Measurements from ENCODE around the gene SHISAL1.

The SHISAL1 gene

DNA sequence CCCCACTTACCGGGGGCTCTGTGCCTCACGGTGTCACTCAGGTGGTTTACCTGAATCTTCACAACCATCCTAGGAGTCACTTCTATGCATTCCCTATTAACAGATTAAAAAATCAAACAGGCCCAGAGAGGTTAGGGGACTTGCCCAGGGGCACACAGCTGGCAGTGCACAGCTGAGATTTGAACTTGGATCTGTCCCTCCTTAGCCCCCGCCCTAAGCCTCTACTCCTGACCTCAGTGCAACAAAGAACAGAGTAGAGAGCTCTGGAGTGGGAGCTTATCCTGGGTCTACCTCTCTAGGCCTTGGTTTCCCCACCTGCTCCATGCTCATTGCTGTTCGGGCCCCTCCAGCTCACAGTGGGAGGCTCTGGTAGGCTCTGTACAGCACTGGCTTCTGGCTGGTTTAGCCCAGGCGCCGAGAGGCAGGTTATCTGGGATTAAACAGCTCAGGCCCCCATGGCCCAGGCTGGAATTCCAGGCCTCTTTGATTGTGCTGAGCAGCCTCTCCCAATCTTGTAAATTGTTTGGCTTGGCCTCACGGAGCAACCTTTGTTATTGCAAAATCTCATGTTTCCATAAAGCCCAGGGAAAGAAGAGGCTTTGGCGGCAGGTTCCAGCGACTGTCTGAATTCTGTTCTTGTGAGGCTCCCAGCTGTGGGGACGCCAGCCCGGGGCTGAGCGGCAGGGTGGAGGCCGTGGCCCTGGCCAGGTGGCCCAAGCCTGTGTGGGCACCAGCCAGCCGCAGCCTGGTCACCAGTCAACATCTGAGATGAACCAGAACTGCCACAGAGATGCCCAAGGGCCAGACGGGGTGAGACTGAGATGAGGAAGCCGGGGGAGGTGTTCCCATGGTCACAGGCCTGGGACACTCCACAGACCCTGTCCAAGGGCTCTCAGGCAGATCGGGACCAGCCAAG, 28.9 kb upstream of the SHISAL1 start:
- no peak for DNase-seq

DNA sequence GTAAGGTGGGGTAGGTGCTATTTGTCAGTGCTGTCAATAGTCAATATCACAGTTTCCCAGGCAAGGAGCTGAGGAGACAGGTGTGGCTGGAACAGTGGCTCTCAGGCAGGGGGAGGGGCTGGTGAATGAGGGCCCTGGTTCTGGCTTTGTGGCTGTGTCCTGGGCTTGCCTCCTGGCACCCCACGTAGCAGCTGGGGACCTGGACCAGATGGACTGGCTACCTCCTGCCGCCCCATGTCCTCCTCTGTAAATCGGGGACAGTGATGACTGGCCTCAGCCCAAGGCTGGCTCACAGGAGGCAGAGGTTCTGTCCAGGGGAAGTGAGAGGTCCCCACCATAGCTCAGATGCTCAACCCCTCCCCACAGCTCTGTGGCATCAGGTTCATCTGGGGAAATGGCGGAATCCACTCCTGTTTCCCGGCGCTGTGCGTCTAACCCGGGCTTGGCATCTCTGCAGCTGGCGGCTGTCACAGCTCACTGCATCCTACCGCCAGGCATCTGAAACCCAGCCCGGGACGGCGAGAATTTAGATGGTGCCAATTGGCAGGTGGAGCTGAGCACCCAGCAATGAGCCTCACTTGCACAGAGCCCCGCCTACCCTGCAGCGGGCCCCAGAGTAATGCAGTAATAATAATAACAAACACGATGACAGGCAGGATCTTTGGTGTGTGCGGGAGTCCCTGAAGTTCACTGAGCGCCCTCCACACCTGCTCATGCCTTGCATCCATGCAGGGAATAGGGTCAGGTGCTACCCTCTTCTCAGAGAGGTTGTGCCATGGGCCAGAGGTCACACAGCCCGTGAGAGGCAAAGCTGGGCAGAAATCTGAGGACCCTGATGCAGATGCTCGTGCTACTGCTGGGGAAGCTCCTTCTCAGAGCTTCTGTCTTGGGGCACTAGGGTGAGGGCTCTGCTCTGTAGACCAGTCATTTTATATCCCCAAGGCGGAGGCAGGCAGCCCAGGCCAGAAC, 27.8 kb upstream of the SHISAL1 start:
- no peak for DNase-seq

DNA sequence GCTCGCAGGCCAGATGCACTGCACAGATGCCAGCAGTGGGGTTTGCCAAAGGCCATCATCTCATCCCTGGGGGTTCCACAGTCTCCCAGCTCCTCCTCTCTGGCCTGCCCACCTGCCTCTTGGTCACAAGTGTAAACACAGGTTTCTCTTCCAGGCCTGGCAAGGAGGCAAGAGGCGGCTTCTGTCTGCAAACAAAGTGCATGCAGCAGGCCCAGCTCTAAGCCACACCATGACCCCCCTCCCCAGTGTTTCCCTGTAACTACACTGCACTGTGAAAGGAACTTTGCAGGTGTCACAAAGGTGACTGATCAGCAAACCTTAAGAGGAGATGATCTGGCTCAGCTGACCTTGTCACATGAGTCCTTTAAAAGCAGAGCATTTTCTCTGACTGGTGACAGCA, 26.2 kb upstream of the SHISAL1 start:
- no peak for DNase-seq

DNA sequence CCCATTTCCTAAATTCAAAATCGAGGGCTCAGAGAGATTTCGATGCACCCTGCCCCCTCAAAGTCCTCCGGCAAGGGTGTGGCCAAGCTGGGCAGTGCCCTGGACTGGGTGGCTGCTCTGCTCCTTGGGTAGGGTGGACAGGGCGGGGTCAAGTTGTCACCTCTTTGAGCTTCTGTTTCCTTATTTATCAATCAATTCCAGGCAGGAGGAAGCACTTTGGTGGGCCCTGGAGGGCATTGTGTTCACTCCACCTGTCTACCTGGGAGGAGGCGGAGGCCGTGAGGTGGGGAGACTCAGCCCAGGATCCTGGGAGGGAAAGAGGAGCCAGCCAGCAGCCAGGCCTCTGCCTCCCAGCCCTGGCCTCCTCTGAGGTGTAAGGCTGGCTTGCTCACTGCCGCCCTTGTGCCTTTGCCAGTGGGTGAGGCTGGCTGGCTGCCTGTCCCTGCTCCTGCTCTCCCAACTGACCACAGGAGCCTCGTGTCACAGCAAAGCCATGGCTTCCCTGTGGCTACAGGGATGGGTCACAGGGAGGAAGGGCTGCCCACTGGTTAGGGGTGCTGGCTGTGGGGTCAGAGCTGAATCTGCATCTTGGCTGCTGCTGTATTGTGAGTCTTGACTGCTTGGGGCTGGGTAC, 25.5 kb upstream of the SHISAL1 start:
- no peak for DNase-seq

DNA sequence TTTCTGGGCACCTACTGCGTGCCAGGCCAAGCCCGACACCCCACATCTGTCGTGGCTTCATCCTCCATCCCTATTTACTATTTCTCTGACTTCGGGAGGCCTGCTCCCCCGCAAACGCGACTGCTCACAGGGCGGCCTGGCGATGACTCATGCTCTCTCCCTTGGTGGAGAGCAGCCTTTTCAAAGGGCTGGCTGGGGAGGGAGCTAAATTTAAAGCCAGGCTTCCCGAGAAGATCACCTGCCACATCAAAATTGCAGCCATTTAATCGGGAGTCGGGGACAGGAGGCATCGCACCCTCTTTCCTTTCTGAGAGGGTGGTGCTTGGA, 24.9 kb upstream of the SHISAL1 start:
- DNase-seq, result peak; percentile 28

DNA sequence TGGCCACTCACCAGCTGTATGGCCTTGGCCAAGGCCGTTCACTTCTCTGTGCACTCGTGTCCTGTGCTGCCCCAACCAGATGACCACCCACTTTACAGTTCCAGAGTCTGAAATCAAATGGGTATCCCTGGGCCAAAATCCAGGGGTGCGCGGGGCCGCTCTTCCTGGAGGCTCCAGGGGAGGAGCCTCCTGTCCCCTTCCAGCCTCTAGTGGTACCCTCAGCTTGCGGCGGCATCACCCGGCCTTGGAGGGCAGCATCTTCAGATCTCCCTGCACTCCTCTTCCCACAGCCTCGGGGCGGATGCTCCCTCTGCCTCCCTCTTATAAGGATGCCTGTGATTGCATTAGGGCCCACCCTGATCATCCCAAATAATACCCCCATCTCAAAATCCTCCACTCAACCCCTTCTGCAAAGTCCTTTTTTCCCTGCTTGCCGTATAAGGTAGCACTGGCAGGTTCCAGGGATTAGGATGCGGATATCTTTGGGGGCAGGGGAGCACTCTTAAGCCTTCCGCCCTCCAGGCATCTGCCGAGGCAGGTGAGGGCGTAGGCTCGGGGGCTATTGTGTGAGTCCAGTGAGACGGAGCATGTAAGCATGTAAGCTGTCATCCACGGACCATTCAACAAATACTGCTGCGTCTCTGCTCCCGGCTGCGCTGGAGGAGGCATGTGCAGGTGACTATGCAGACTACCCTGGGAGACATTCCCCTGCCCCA, 24.4 kb upstream of the SHISAL1 start:
- no peak for DNase-seq

DNA sequence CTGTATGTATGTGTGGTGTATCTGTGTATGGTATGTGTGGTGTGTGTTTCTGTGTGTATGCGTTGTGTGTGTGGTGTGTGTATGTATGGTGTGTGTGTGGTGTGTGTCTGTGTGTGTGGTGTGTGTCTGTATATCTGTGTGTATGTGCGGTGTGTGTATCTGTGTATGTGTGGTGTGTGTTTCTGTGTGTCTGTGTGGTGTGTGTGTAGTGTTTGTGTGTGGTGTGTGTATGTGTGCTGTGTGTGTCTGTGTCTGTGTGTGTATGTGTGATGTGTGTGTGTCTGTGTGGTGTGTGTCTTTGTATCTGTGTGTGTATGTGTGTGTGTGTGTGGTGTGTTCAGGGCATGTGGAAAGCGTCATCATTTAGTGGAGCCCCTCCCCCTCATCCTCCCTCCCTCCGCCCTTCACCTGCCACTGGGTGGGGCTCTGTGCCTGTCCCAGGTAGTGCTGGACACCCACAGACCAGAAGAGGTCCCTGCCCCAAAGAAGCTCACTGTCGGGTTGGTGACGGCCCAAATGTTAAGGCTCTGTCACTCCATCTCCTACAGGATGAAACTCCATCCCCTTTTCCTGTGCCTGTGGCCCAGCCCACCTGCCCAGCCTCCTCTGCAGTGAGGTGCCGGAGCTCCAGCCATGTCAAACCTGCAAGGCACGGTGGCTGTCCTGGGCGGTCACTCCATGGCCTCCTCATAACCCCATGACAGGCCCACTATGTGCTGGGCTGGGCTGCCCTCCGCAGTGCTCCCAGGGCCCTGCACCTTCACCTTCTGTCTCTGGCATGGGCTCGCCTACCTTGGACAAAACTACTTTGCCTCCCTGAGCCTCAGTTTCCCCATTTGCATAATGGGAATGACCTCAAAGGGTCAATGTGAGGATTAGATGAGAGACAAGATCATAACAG, 23.4 kb upstream of the SHISAL1 start:
- peak; percentile 31 for DNase-seq

DNA sequence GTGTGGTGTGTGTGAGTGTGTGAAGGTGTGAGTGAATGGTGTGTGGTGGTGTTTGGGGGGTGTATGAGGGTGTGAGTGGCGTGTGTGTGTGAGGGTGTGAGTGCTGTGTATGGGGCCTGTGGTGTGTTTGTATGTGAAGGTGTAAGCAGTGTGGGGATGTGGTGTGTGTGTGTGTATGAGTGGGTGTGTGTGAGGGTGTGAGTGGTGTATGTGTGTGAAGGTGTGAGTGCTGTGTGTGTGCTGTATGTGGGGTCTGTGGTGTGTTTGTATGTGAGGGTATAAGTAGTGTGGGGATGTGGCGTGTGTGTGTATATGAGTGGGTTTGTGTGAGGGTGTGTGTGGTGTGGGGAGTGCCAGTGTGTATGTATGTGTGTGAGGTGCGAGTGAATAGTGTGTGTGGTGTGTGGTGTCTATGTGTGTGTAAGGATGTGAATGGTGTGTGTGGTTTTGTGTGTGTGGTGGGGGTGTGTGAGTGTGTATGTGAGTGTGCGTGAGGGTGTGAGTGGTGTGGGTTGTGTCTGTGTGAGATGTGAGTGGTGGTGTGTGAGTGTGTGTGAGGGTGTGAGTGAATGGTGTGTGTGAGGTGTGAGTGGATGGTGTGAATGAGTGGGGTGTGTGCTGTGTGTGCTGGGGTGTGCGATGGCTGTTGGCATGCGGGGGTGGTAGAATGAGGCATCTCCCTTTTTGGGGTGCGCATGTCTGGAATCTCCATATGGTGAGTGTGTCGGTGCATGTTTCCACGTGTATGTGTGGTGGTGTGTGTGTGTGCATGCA, 22.5 kb upstream of the SHISAL1 start:
- DNase-seq, result no peak

DNA sequence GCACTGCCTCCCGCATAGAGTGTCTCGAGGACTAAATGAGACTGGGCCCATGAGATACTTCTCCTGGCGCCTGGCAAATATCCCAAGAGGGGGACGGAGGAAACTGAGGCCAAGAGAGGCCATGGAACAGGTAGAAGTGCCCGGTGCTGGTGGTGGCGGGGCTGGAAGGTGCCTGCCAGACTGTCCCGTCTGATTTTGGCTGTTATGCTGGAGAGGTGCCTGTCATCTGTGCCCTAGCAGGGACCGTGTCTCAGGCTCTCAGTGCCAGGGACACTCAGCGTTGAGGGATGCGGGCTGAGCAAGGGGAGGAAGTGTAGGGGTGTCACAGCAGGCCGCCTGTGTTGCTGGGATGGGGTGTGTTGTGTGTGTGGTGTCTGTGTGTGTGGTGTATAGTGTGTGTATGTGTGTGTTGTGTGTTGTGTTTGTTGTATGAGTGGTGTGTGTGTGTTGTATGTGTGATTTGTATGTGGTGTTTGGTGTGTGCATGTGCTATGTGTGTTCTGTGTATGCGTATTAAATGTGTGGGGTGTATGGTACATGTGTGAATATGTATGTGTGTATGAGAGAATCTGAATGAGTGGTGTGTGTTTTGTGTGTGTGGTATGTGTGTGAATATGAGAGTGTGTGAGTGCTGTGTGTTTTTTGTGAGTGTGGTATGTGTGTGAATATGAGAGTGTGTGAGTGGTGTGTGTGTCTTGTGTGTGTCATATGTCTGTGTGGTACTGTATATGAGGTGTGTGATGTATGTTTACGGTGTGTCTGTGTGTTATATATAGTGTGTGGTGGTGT, 21.3 kb upstream of the SHISAL1 start:
- DNase-seq, result no peak

DNA sequence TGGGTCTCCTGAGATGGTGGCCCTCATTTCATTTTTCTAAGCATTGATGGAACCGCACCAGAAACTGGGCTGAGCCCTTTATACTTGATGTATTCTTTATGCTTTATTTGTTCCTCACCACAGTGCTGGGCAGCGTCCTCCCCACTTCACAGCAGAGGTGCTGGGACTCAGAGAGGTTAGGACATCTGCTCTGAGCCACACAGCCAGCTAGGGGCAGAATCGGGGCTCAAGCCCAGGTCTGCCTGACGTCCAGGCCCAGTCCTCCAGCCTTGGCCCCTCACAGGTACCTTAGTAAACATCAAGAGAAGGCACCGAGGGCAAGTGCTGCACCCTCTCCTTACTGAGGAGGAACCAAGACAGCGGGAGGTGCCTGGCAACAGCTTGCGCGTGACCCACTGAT, 20.2 kb upstream of the SHISAL1 start:
- DNase-seq, result no peak

DNA sequence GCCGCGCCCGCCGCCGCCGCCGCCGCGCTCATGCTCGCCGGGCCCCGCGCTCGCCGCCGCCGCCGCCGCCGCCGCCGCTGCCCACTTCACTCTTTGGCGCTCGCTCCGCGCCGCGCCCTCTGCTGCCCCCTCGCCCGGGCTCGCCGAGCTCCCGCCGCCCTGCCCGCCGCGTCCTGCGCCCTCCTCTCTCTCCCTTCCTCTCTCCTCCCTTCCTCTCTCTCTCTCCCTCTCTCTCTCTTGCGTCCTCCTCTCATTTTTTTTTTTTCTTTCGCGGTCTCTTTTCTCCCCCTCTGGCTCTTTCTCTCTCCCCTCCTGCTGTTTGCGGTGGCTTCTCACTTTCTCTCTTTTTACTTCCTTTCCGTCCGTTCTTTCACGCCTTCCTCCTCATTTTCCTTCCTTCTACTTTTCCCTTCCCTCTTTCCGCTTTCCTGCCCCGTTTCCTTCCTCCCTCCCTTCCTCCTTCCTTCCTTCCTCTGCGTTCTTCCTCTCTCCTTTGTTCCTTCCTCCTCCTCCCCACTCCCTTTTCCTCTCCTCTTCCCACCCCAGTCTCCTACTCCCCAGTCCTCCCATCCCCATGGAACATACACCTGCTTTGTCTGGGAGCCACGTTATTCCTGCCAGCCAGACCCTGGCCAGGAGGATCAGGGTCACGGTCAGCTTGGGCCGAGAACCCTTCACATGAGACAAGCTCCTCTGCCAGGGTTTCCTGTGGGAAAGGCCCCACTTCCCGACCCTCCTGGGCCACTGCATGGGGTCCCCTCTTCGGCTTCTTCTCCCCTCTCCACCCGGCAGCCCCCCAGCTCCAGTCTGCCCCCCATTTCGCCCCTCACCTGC, 19.3 kb upstream of the SHISAL1 start:
- no peak for DNase-seq

DNA sequence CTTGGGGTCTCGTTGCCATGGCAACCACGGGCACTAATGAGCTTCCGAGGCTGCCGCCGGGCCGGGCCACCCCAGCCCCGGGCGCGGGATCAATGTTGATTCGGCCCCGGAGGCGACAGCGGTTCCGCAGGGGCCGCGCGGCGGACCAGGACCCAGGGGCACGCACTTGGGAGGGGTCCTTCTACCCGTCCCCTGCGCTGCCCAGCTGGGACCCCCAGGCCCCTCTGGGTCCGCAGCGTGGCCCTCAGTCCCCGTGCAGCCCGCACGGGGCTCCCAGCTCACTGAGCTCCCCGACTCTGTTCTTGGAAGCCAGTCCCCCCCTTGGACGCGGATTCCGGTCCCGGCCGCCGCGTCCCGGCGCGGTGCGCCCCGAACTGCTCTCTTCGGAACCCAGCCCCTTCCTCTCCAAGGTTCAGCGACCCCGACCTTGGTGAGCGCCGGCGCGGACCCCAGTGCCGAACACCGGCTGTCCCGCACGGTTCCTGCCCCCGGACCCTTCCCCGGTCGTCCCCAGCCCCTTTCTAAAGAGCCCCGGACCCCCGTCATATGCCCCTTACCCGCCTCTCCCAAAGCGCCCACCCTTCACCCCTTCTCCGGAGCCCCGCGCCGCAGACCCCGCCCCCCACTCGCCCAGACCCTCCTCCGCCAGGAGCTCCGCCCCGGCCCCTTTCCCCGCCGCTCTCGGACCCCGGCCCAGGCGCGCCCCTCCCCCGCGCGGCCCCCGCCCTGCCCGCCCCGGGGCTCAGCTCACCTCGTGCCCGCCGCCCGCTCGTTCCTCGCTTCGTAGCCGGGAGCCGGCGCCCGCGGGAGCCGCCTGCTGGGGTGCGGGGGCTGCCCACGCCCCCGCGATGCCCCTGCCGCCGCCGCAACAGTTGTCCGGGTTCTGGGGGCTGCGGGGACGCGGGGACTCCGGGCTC, 18.3 kb upstream of the SHISAL1 start:
- DNase-seq, result no peak

DNA sequence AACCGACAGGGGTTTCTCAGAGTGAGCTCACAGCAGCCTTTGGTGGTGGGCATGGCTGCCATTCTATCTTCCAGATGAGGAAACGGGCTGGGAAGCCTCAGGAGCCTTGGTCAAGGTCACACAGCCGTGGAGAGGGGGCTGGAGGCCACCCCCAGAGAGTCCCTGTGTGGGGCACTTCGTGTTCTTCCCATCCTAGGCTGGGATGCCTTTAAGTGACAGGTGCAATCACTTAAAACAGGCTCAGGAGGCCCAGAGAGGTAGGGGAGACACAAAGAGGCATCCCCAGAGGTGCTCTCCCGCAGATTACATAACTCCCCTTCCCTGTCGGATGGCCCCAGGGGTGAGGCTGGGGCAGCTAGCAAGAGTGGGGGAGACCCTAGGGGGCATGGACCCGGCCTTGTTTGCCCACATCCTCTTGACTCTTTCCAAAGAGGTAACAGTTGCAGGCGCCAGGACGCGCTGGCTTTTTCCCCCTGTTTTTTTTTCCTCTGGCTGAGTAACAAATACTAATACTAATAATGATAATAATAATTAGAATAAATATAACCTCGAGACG, 17.5 kb upstream of the SHISAL1 start:
- no peak for DNase-seq

DNA sequence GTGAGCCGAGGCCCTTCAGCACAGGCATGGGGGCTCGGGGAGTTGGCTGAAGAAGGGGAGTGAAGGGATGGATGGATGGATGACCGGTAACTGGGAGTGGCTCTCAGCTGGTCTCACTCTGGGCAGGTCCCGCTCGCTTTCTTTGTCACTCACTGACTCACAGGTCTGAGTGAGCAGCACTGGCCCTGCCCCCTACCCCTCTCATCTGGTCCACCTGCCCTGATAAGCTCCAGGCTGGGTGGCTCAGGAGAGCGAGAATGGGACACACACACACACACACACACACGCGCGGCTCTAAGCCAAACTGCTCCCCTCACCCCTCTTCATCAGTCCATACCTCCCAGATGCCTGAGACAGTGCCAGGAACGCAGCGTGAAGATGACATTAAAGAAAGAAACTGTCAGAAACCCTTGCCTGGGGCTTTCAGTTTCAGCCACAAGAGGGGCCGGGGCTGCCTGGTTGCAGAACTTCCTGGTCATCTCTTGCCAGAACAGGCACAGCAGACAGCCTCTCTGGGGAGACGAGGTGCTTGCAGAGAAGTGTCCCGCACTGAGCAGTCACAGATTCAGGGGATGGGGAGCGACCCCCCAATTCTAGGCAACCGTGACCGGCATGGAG, 16.5 kb upstream of the SHISAL1 start:
- DNase-seq, result peak; percentile 49

DNA sequence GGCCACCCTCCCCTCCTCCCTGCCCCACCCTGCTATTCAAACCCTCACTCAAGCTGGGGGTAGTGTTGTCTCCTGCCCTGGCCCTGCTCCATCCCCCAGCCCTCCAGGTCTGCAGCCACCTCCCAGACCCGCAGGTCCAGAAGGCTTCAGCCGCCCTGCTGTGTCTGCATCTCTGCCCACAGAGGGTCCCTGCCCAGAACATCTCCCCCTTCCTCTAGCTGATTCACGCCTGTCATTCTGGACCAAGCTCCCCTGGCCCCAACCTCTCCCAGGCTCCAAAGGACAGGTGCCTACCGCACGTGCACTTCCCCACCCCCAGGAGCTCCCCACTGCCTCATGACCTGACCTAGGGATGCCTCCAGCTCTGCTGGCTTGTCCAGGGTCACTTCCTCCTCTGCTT, 16.0 kb upstream of the SHISAL1 start:
- no peak for DNase-seq

DNA sequence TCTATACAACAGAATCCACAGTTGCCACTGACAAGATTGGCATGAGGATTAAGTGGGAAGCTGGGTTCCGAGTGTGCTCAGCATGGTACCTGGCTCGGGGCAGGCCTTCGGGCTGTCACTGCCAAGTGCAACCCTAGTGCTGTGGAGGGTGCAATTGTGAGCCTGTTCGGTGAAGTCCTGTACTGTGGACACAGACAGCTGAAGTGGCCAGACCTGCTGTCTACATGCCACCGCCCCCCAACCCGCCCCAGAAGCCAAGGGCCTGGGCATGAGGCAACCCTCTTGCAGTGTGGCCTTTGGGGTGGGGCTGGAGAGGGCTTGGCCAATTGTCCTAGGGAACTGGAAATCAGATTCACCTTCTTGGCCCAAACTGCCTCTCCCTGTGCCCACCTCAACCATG, 15.6 kb upstream of the SHISAL1 start:
- DNase-seq, result no peak

DNA sequence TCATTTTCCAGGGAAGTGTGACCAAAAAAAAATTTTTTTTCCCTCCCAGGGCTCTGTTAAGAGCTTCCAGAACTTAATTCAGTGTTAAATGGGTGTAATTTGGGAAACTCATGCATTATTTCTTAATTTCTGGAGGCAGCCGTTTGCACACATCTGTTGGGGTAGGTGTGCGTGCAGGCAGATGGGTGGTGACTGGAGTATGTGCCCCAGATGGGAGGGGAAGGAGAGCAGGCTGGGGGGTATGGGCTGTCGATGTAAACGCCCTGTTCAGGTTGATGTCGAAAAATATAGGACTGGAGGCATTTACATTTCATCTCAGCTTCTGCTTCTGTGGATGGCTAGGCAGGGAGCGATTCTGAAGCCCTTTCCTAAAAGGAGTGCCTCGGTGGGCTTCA, 13.7 kb upstream of the SHISAL1 start:
- DNase-seq, result no peak
